Progenitor cell of endocrine pancreas (in vitro differentiated cells): ENCODE data around the gene DRD4. TPM values are rescaled to one million over a fixed set of nuclear protein-coding genes. Genes with fewer than 3 reads are reported as not detected.

Experiments used
- DNase-seq: peaks from one replicate; pipeline ENCODE4 v3.0.0; 2021; ENCODE audit warnings: low spot score; ENCODE audit not compliant: unreplicated experiment
- H3K27ac Mint-ChIP-seq: 2 replicates; pipeline ENCODE4 v1.8.0; 2021; ENCODE audit warnings: mild to moderate bottlenecking, moderate library complexity, mixed read lengths
- H3K27me3 Mint-ChIP-seq: 2 replicates; pipeline ENCODE4 v1.8.0; 2021; ENCODE audit warnings: mixed read lengths
- H3K36me3 Mint-ChIP-seq: 2 replicates; pipeline ENCODE4 v1.8.0; 2022; ENCODE audit warnings: mixed read lengths; ENCODE audit not compliant: insufficient read depth
- H3K4me1 Mint-ChIP-seq: 2 replicates; pipeline ENCODE4 v1.8.0; 2021; ENCODE audit warnings: low read depth, mixed read lengths
- H3K4me3 Mint-ChIP-seq: 2 replicates; pipeline ENCODE4 v1.8.0; 2021; ENCODE audit warnings: low read depth, mild to moderate bottlenecking, moderate library complexity, mixed read lengths
- H3K9me3 Mint-ChIP-seq: 2 replicates; pipeline ENCODE4 v1.8.0; 2021; ENCODE audit warnings: low read depth, mixed read lengths
- total RNA-seq: library from RNA; stranded (reverse); gene quantifications from 2 replicates; pipeline ENCODE4 v1.2.1, GENCODE V29; 2021
- TF ChIP-seq, protein P1 (sequence below): fragments of 200-600 bp; sonication (generic); IDR thresholded peaks from one replicate; pipeline ENCODE4 v1.5.0; 2021; ENCODE audit warnings: antibody characterized with exemption, mild to moderate bottlenecking; ENCODE audit not compliant: unreplicated experiment

DRD4 gene
- total RNA-seq, 1 donor from 2014 or later, result 2.7 TPM

DNA sequence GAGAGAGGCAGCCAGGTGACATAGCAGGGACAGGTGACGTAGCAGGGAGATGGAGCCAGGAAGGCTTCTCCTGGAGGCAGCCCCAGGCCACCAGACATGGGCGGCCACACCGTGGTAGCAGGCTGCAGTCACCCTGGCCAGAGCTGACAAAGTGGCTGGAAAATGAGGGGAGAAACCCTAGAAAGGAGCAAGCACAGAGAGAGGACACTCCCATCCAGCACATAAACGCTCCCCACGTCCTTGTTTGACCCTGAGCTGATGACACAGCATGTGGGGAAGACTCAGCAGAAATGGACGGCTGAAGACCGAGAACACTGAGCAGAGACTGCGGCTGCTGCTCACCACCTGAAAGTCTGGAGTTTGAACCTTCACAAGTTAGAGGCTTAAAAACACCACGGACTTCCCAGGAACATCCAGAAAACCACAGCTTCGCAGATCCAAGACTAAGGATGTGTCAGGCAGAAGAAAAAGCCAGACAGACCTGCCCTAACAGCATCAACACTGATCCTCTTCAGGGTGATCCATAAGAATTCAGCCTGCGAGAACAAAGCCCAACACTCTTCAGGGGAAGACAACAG, 28.7 kb downstream of the DRD4 start:
- DNase-seq, result no peak
- no peaks in the 10 kb centered on the region for H3K27me3 Mint-ChIP-seq
- H3K36me3 Mint-ChIP-seq, result peaks cover 9% of the 10 kb centered on the region
- TF ChIP-seq, protein P1, sequence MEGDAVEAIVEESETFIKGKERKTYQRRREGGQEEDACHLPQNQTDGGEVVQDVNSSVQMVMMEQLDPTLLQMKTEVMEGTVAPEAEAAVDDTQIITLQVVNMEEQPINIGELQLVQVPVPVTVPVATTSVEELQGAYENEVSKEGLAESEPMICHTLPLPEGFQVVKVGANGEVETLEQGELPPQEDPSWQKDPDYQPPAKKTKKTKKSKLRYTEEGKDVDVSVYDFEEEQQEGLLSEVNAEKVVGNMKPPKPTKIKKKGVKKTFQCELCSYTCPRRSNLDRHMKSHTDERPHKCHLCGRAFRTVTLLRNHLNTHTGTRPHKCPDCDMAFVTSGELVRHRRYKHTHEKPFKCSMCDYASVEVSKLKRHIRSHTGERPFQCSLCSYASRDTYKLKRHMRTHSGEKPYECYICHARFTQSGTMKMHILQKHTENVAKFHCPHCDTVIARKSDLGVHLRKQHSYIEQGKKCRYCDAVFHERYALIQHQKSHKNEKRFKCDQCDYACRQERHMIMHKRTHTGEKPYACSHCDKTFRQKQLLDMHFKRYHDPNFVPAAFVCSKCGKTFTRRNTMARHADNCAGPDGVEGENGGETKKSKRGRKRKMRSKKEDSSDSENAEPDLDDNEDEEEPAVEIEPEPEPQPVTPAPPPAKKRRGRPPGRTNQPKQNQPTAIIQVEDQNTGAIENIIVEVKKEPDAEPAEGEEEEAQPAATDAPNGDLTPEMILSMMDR, result no peak
- no peaks in the 10 kb centered on the region for H3K9me3 Mint-ChIP-seq
- H3K4me3 Mint-ChIP-seq, result no peak overlapping the region
- no peak overlapping the region for H3K27ac Mint-ChIP-seq
- no peaks in the 10 kb centered on the region for H3K4me1 Mint-ChIP-seq

DNA sequence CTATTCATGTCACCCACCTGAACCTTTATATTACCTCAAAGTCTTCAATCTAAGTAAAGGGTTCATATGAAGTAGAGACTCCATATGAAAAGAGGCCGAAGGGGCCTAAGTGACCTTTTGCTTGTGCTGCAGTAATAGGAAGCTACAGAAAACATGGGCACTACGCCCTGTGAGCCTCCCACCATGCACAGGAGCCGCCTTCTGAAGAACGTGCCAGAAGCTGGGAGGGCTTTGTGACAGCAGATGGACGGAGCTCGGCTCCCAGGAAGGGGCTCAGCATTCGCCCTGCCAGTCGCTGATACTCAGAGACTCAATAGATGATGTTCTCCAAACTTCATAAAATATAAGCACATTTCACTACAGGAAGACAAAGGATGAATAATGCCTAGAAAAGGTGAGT, 36.8 kb downstream of the DRD4 start:
- peaks cover 22% of the 10 kb centered on the region for H3K36me3 Mint-ChIP-seq
- TF ChIP-seq, protein P1, result no peak
- H3K9me3 Mint-ChIP-seq, result no peaks in the 10 kb centered on the region
- H3K4me3 Mint-ChIP-seq, result no peak overlapping the region
- H3K27ac Mint-ChIP-seq, result no peak overlapping the region
- H3K4me1 Mint-ChIP-seq, result no peaks in the 10 kb centered on the region
- DNase-seq, result no peak
- no peaks in the 10 kb centered on the region for H3K27me3 Mint-ChIP-seq

DNA sequence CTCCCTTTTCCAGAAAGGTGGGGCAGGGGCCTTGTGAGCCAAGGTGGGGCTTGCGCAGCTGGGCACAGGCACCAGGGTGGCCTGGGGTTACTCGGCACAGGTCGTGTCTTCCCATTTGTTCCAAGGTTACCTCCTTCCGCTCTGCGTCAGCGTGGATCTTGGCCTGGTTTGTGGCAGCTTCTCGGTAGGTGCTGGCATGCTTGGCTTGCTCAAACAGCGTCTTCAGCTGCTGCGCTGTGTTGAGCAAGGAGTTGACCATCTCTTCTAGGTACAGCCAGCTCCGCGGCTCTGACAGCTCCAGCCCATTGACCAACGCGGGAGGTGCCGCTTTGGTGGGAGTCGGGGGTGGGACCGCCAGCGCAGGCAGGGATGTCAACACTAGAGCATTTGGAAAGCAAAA, 37.3 kb downstream of the DRD4 start:
- TF ChIP-seq, protein P1, result no peak

DNA sequence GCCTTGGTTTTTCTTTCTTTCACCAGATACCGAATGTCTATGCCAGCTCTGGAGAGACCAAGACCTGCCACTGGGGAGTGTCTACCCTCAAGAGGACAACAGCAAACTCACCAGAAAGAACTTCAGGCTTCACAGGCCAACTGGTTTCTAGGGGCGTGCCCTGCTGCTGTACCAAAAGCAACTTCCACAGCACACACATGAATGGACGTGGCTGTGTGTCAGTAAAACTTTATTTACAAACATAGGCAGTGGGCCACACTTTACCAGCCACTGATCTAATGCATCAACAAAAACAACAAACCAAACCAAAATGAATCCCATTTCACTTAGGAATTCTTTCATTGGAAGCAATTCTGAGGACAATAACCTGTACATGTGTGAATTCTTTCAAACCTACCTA, 41.2 kb downstream of the DRD4 start:
- H3K9me3 Mint-ChIP-seq, result no peaks in the 10 kb centered on the region
- no peak overlapping the region for H3K27ac Mint-ChIP-seq
- no peaks in the 10 kb centered on the region for H3K27me3 Mint-ChIP-seq
- no peaks in the 10 kb centered on the region for H3K4me1 Mint-ChIP-seq
- peaks cover 30% of the 10 kb centered on the region for H3K36me3 Mint-ChIP-seq
- TF ChIP-seq, protein P1, result no peak
- H3K4me3 Mint-ChIP-seq, result no peak overlapping the region
- no peak for DNase-seq

More for the DNA sequence above, 37.3 kb downstream of the DRD4 start:
- no peaks in the 10 kb centered on the region for H3K9me3 Mint-ChIP-seq
- no peak overlapping the region for H3K27ac Mint-ChIP-seq
- peaks cover 22% of the 10 kb centered on the region for H3K36me3 Mint-ChIP-seq
- H3K4me3 Mint-ChIP-seq, result no peak overlapping the region
- no peaks in the 10 kb centered on the region for H3K27me3 Mint-ChIP-seq
- no peak for DNase-seq
- H3K4me1 Mint-ChIP-seq, result no peaks in the 10 kb centered on the region

DNA sequence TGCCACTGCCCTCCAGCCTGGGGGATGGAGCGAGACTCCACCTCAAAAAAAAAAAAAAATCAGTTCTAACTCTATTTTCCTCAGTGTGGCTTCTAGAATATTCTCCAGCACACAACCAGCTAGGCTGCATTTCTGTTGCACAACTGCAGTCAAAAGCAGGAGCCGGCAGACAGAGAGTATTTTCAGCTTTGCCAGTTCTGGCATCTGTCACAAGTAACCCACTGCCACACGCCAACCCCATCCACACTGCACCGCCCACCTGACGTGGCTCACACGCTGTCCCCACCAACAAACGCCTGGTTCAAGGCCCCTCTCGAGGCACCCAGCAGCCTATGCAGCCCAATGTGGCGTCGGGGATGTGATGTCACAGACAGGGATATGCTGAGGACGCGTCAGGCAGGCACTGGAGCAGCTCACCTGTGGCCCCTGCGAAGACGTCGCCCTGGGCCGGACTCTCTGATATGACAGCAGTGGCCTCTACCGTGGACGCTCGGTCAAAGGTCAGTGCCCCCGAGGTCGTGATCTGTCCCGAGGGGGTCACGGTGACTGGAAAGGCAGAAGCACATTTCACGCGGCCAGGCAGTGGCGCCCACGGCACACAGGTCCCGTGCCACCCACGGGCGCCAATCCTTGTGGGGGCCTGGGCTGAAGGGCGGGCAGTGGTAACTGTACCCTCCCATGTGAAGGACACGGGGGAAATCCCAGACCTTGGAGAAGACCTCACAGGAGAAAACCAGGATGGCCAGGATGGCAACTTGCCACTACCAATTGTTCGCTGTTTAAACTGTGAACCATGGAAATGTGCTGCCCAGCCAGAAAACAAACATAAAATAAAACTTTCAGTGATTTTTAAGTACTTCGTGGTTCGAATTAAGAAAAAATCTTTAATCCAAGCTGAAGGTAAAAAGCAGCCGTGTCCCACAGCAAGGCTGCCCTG, 42.5 kb downstream of the DRD4 start:
- no peaks in the 10 kb centered on the region for H3K4me1 Mint-ChIP-seq
- no peak overlapping the region for H3K27ac Mint-ChIP-seq
- peaks cover 30% of the 10 kb centered on the region for H3K36me3 Mint-ChIP-seq
- H3K4me3 Mint-ChIP-seq, result no peak overlapping the region
- DNase-seq, result no peak
- TF ChIP-seq, protein P1, result no peak
- no peaks in the 10 kb centered on the region for H3K27me3 Mint-ChIP-seq
- no peaks in the 10 kb centered on the region for H3K9me3 Mint-ChIP-seq
